GM19372 (cell line): Measurements from ENCODE around the gene GINS2.

ENCODE experiments used
- ATAC-seq: cut with Tn5 transposase; IDR thresholded peaks from one replicate; pipeline ENCODE4 v1.9.1; 2021; ENCODE audit warnings: mild to moderate bottlenecking, low read depth, moderate library complexity; ENCODE audit not compliant: unreplicated experiment

The GINS2 gene

DNA sequence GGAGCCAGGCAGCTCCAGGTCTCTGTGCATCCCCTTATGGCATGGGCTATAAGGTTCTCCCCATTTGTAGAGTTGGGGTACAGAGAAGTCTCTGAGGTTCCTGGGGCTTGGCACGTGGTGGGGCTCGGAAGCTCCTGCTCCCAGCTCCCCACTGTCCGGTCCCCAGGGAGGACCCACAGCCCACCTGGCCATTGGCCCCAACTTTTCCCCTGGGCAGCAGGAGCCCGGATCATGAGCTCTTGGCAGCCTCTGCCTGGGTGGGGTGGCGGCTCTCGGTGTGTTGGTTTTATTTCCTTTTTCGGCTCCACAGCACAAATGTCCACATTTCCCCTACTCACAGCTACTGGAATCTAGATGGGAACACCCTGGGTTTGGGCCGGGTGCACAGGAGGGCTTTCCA is 45.1 kb downstream of the GINS2 start:
- ATAC-seq: no peak

DNA sequence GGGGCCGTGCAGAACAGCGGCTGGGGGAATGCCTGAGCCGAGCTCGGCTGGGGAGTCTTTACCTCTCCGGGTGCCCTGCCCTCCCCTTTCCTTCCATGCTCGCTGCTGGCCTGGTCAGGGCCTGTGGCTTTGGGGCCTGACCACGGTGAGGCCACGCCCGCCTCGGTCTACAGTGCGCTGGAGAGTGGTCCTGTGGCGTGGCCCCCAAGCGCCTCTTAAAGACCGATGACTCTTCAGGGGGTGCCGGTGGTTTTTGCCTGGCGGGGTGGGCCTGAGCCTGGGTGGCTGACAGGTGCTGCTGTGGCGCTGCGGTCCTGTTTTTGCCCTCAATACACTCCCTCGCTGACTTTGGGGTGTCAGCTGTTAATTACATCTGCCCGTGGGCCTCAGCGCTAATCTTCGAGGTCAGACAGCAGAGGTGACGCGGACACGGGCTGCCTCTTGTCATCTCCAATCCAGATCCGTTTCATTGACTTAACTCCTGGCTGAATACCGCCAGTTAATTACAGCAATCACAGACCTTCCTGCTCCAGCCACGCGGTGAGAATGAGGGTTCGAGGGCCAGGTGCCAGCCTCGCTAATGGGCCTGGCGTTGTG is 45.9 kb downstream of the GINS2 start:
- ATAC-seq: no peak

- no peak for ATAC-seq
These were observed 47.0 kb downstream of the GINS2 start for GRCh38 chr16:85641776-85642176.

GRCh38 chr16:85641305-85641704 is 47.4 kb downstream of the GINS2 start:
- ATAC-seq: no peak

GRCh38 chr16:85640585-85640984 is 48.2 kb downstream of the GINS2 start:
- no peak for ATAC-seq

DNA sequence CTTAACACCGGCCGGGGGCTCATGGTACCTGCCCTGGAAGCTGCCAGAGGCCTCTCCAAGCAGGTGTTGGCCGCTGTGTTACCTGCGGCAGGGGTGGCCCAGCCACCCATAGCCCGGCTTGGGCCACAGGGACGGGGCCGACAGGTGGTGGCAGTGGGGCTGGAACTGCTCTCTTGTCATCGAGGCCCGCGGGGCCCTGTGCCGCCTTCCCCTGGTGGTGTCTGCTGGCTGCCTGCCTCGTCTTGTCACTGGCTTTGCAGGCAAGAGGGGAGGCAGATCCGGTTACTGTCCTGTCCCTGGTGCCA is 48.5 kb downstream of the GINS2 start:
- no peak for ATAC-seq

GRCh38 chr16:85639529-85640253 is 49.1 kb downstream of the GINS2 start:
- ATAC-seq: no peak

GRCh38 chr16:85638695-85639409 is 49.9 kb downstream of the GINS2 start:
- ATAC-seq: no peak

- no peak for ATAC-seq
These were observed 50.7 kb downstream of the GINS2 start for GRCh38 chr16:85637808-85638647.

DNA sequence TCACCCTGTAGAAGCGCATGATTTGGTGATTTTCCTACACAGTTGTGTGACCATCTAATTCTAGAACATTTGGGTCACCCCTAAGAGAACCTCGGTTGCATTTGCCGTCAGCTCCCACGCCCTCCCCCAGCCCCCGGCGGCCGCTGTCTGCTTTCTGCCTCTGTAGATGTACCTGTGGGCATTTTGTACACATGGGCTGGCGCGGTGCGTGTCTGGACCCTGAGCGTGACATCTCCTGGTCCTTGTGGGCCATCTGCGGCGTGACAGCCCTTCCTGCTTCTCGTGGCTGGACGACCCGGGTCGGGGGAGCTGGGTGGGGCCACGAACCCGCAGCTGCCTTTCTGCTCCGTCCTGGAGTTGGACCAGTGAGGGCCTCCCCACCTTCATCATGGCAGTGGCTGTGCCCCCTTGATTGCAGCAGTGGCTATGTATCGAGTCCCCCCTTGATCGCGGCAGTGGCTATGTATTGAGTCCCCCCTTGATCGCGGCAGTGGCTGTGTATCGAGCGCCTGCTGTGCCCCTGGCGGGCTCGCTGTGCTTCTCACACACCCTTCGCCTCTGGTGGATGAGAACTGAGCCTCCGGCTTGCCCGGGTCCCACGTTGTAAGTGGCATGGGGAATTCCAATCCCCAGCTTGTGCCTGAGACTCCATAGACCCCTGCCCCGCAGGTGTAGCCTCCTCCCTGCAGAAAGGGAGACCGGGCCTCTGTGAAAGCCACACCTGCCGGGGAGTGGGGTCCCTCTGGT is 51.5 kb downstream of the GINS2 start:
- no peak for ATAC-seq

- no peak for ATAC-seq
These were observed 52.4 kb downstream of the GINS2 start for GRCh38 chr16:85636234-85636812.

GRCh38 chr16:85635545-85636140 is 53.1 kb downstream of the GINS2 start:
- no peak for ATAC-seq

GRCh38 chr16:85634747-85635544 is 53.8 kb downstream of the GINS2 start:
- ATAC-seq: no peak

DNA sequence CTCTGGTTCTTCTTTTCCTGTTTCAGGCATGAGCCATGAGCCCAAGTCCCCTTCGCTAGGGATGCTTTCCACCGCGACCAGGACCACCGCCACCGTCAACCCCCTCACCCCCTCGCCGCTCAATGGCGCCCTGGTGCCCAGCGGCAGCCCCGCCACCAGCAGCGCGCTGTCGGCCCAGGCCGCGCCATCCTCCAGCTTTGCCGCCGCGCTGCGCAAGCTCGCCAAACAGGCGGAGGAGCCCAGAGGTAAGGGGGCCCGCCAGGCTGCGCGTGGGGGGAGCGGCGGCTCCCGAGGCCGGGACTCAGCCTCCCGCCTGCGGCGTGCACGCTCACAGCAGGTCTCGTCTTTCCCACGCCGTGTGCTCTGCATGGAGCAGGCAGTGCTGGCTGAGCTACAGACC is 54.9 kb downstream of the GINS2 start:
- ATAC-seq: no peak

- no peak for ATAC-seq
These were observed 55.4 kb downstream of the GINS2 start for GRCh38 chr16:85633438-85633743.

DNA sequence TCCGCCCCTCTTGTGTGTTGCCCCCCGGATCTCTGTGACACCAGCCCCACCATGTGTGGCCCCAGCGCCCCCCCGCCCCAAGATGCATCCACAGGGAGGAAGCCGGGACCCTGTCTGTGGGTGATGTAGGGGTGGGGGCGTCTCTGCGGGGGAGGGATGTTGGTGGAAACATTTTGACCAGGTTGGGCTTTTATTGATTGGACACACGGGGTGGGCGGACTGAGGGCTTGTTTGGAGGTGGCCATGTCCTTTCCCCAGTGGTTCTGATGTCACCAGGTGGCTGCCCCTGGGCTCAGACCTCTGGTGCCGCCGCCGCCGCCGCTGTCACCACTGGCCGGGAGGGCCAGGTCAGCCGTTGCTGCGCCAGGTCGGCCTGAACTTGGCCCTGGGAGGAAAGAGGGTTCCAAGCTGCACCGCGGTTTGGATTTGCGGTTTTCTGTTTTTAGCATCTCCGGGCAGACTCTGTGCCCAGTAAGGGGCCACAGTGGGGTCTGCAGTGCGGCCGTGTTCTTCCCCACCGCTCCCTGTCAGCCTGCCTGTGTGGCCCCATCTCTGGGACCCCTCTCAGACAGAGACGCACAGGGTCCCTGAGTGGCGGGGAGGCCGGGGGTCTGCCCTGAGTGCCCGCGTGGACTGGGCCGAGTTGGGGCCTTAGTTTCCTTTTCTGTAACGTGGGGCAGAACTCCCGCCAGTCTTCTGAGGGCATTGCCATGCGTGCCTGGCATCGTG is 55.9 kb downstream of the GINS2 start:
- no peak for ATAC-seq

DNA sequence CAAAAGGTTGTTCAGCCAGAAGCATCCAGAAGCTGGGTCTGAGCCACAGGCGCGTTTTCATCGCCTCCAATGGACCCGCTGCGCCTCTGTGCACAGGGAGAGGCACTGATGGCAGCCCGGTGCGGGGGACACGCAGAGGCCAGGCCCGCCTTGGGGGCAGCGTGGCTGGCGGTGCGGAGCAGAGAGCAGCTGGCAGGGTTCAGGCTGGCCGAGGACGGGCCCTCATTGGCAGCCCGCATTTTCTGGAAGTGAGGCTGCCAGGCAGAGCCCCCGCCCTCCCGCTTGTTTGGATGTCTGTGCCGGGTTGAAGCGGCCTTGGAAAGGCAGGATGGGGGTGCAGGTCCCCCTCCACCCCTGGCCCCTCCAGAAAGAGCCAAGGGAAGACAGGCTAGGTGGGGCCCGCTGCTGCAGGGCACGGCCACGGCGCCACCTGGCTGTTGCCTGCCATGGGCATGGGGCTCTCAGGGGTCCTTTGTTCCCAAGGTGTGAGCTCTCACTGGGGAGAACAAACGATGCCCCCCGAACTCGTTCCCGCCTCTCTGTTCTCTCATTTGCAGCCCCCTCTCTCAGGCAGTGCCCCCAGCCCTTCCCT is 56.9 kb downstream of the GINS2 start:
- no peak for ATAC-seq

DNA sequence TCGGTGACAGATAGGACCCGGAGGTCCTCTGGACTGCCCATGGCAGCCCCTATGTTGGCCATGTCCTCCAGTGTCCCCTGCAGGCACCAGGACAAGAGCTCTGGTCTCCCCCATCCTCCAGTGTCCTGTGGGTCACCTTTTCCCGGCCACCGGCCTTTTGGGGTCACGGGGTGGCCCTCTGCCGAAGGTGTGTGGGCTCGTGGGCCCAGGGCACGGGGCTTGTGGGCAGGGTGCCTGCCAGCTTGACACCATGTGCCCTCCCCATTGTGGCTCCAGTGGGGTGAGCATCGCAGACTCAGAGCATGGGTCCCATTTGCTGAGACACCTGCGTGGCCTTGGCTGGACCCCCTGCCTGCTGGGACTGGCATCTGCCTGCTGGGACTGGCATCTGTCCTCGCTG is 57.5 kb downstream of the GINS2 start:
- ATAC-seq: no peak
